ENCODE data around the gene RASL11A. TPM values are rescaled to one million over a fixed set of nuclear protein-coding genes. Genes with fewer than 3 reads are reported as not detected.

Gene RASL11A
- total RNA-seq, 1 donor from 2014 or later, result 2.1 TPM

DNA sequence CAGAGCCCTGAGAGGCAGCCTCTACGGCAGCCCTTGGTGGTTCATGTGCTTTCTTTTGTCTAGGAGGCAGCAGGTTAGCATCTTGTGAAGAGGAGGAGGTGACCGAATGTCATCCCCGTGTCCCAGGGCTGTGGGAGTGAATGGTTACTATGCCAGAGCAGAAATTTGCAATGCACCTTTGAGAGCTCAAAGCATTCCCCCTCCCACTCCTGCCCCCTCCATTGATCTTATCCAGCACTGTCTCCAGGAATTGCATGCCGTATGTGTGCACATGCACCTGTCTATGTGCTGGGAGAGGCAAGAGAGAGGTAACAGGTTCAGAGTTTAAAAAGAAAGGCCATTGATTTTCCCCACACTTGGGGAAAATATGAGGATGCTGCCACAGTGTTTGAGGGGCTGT, 10.2 kb downstream of the RASL11A start:
- H3K4me1 Mint-ChIP-seq (ENCODE audit: unreplicated experiment), result peaks cover 3% of the 10 kb centered on the region
- TF ChIP-seq CTCF (IDR thresholded peaks at IDR 0.05; ENCODE audit: unreplicated experiment), result no peak
- no peaks in the 10 kb centered on the region for H3K9me3 Mint-ChIP-seq (ENCODE audit: unreplicated experiment)
- no peak for DNase-seq (ENCODE audit: low spot score)
- H3K4me3 Mint-ChIP-seq (ENCODE audit: unreplicated experiment), result no peak overlapping the region
- no peak overlapping the region for H3K27ac Mint-ChIP-seq (ENCODE audit: unreplicated experiment)
- peaks cover 5% of the 10 kb centered on the region for H3K27me3 Mint-ChIP-seq (ENCODE audit: unreplicated experiment)
- H3K36me3 Mint-ChIP-seq (ENCODE audit: low read depth, unreplicated experiment), result no peaks in the 10 kb centered on the region

- no peak for DNase-seq (ENCODE audit: low spot score)
- H3K4me3 Mint-ChIP-seq (ENCODE audit: unreplicated experiment), result no peak overlapping the region
- H3K36me3 Mint-ChIP-seq (ENCODE audit: low read depth, unreplicated experiment), result no peaks in the 10 kb centered on the region
- no peak for TF ChIP-seq CTCF (IDR thresholded peaks at IDR 0.05; ENCODE audit: unreplicated experiment)
- peaks cover 3% of the 10 kb centered on the region for H3K4me1 Mint-ChIP-seq (ENCODE audit: unreplicated experiment)
- peaks cover 5% of the 10 kb centered on the region for H3K27me3 Mint-ChIP-seq (ENCODE audit: unreplicated experiment)
- no peaks in the 10 kb centered on the region for H3K9me3 Mint-ChIP-seq (ENCODE audit: unreplicated experiment)
- H3K27ac Mint-ChIP-seq (ENCODE audit: unreplicated experiment), result no peak overlapping the region
Observed at GRCh38 chr13:27281420-27281819, 10.8 kb downstream of the RASL11A start.

- Mint-ChIP-seq H3K27ac (ENCODE audit: unreplicated experiment) (peak overlapping the region; percentile 11), H3K4me3 (ENCODE audit: unreplicated experiment) (no peak overlapping the region), H3K9me3 (ENCODE audit: unreplicated experiment) (no peaks in the 10 kb centered on the region), H3K4me1 (ENCODE audit: unreplicated experiment) (peaks cover 3% of the 10 kb centered on the region), H3K27me3 (ENCODE audit: unreplicated experiment) (peaks cover 9% of the 10 kb centered on the region), H3K36me3 (ENCODE audit: low read depth, unreplicated experiment) (no peaks in the 10 kb centered on the region)
- no peak for DNase-seq (ENCODE audit: low spot score)
- no peak for TF ChIP-seq CTCF (IDR thresholded peaks at IDR 0.05; ENCODE audit: unreplicated experiment)
Observed at GRCh38 chr13:27283906-27284493, 13.4 kb downstream of the RASL11A start.

DNA sequence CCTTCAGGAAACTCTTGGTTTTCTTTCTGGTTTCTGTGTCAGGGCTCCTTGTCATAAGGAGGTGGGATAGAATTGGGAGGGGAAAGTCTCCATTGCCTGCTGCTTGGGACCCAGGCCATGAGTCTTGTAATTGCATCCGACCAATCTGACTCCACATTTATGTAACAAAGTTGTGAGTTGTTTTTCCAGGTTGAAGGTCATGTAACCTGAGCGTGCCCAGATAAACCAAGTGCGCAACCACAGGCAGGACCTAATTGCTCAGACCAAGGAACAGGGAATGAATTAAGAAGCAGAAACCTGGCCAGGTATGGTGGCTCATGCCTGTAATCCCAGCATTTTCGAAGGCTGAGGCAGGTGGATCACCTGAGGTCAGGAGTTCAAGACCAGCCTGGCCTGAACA, 17.8 kb downstream of the RASL11A start:
- Mint-ChIP-seq H3K4me3 (ENCODE audit: unreplicated experiment) (no peak overlapping the region), H3K27me3 (ENCODE audit: unreplicated experiment) (peaks cover 11% of the 10 kb centered on the region), H3K36me3 (ENCODE audit: low read depth, unreplicated experiment) (no peaks in the 10 kb centered on the region), H3K27ac (ENCODE audit: unreplicated experiment) (no peak overlapping the region), H3K9me3 (ENCODE audit: unreplicated experiment) (no peaks in the 10 kb centered on the region), H3K4me1 (ENCODE audit: unreplicated experiment) (no peaks in the 10 kb centered on the region)
- DNase-seq (ENCODE audit: low spot score), result no peak
- no peak for TF ChIP-seq CTCF (IDR thresholded peaks at IDR 0.05; ENCODE audit: unreplicated experiment)

GRCh38 chr13:27289011-27289665, 18.5 kb downstream of the RASL11A start:
- DNase-seq (ENCODE audit: low spot score), result no peak
- no peak for TF ChIP-seq CTCF (IDR thresholded peaks at IDR 0.05; ENCODE audit: unreplicated experiment)
- Mint-ChIP-seq H3K4me1 (ENCODE audit: unreplicated experiment) (no peaks in the 10 kb centered on the region), H3K27me3 (ENCODE audit: unreplicated experiment) (peaks cover 6% of the 10 kb centered on the region), H3K9me3 (ENCODE audit: unreplicated experiment) (no peaks in the 10 kb centered on the region), H3K27ac (ENCODE audit: unreplicated experiment) (no peak overlapping the region), H3K36me3 (ENCODE audit: low read depth, unreplicated experiment) (no peaks in the 10 kb centered on the region), H3K4me3 (ENCODE audit: unreplicated experiment) (no peak overlapping the region)
